HG03432 (cell line): Measurements from ENCODE around the gene HTN1.
A peak's percentile ranks its signal among the peaks of the same experiment; 100 is the strongest.
"Not testable (repeated sequence)": the region's sequence is repeated elsewhere in the genome, so short reads cannot be mapped to it uniquely, and the experiment has no call there.

Experiments used
- ATAC-seq: cut with Tn5 transposase; IDR thresholded peaks from one replicate; pipeline ENCODE4 v1.9.1; 2021; ENCODE audit warnings: mild to moderate bottlenecking, moderate library complexity; ENCODE audit not compliant: unreplicated experiment

HTN1 gene

DNA sequence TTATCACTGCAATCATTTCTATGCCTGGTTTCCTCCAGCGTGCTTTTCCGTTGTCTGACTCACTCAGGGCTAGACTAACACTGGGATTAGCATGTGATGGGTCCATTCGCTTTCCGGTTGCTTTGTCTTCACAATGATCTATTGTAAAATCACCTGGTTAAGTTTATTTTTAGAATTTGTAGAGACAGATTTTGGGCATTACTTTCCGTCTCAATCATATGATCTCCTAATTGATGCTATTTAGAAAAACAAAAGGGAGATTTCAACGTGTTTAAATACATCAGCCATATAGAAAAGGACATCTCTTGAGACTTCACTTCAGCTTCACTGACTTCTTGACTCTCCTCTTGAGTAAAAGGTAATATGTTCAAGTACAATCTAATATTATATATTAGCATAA is at the start of gene HTN1:
Gene HTN1 (plus strand): TSS at position 301 of the 400 bp plus-strand sequence. CDS start 2,639 bp downstream, outside the sequence.
- not testable (repeated sequence) for ATAC-seq

DNA sequence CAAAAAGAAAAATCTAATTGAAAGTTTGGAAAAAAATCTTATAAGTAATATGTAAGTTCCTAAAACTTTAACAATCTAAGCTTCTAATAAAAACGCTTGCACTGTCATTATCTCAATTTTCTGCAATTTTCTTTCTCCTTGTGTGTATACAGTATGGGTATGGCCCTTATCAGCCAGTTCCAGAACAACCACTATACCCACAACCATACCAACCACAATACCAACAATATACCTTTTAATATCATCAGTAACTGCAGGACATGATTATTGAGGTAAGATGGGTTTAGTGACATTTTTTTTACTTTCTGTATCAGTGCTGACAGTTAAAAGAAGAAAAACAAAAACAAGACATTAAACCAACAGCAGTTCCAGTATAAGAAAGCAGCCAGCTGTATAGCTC is 49.5 kb upstream of the HTN1 start:
- ATAC-seq = no peak

DNA sequence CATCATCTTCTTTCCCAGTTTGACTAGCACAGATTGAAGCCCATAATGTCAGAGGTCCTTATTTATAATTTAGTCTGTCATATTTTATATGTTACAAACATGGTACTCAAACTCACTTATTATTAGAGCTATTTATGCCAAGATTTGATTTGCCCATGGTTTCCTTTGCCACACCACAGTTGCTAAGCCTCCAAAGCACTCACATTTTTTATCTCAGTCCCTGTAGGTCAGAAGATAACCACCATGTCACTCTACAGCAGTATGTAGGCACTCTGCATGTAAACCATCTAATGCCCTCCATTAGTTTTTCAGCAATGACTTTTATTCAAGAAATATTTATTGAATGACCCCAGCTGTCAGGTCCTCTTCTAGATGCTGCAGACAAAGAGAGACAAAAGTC is 47.7 kb upstream of the HTN1 start:
- no peak for ATAC-seq

DNA sequence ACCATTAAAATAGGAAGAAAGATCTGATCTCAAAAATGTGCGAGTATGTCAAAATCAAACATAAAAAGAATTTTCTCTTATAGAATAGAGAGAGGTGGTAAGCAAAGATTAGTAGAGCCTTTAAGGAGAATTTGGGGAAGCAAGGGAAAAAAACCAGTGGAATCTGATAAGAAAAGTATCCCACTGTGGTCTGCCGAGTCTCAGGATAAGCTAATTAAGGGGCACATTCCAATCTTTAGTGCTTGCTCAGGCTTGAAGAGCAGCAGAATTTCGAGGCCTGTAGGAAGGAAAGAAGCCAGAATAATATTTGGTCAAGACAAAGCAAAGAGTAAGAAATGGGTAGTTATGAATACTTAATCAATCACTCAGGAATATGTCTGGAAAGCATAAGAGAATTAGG is 41.5 kb upstream of the HTN1 start:
- no peak for ATAC-seq

DNA sequence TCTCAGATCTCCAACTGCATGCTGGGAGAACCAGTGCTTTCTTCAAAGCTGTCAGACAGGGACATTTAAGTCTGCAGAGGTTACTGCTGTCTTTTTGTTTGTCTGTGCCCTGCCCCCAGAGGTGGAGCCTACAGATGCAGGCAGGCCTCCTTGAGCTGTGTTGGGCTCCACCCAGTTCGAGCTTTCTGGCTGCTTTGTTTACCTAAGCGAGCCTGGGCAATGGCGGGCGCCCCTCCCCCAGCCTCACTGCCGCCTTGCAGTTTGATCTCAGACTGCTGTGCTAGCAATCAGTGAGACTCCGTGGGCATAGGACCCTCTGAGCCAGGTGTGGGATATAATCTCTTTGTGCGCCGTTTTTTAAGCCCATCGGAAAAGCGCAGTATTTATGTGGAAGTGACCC is 31.2 kb upstream of the HTN1 start:
- ATAC-seq = not testable (repeated sequence)

DNA sequence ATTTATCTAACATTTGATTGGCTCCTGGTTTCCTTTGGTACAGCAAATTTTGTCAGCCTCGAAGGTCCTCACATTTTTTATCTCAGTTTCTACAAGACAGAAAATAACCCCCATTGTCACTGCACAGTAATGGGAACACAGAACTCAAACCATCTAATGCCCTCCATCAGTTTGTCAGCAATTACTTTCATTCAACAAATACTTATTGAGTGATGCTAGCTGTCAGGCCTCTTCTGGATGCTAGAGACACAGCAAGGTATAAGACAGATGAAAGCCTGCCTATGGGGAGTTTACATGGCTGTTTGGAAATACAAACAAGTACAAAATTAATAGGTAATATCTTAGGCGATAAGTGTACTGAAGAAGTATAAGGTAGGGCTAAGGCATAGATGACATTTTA is 27.0 kb upstream of the HTN1 start:
- ATAC-seq = no peak

DNA sequence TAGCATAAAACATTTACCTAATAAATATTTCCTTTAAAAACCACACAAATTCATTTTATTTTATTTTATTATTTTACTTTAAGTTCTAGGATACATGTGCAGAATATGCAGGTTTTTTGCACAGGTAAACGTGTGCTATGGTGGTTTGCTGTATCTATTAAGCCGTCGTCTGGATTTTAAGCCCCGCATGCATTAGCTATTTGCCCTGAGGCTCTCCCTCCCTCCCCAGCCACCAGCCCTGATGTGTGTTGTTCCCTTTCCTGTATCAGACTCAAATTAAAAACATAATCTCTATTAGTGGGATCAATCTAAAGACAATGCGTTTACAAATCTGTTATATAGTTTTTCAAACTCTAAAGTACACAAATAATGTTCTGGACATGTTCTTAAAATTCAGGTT is 23.2 kb upstream of the HTN1 start:
- no peak for ATAC-seq

DNA sequence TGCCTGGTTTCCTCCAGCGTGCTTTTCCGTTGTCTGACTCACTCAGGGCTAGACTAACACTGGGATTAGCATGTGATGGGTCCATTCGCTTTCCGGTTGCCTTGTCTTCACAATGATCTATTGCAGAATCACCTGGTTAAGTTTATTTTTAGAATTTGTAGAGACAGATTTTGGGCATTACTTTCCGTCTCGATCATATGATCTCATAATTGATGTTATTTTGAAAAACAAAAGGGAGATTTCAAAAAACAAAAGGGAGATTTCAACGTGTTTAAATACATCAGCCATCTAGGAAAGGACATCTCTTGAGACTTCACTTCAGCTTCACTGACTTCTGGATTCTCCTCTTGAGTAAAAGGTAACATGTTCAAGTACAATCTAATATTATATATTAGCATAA is 22.1 kb upstream of the HTN1 start, which contains the start of gene HTN3:
Gene HTN3 (plus strand): TSS at position 301 of the 400 bp plus-strand sequence. CDS start 2,282 bp downstream, outside the sequence.
- ATAC-seq = not testable (repeated sequence)

DNA sequence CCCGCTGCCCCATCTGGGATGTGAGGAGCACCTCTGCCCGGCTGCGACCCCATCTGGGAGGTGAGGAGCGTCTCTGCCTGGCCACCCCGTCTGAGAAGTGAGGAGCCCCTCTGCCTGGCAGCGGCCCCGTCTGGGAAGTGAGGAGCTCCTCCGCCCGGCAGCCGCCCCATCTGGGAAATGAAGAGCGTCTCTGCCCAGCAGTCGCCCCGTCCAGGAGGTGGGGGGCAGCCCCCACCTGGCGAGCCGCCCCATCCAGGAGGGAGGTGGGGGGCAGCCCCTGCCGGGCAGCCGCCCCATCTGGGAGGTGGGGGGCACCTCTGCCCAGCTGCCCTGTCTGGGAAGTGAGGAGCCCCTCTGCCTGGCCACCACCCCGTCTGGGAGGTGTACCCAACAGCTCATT is 12.7 kb upstream of the HTN1 start:
- ATAC-seq = not testable (repeated sequence)

DNA sequence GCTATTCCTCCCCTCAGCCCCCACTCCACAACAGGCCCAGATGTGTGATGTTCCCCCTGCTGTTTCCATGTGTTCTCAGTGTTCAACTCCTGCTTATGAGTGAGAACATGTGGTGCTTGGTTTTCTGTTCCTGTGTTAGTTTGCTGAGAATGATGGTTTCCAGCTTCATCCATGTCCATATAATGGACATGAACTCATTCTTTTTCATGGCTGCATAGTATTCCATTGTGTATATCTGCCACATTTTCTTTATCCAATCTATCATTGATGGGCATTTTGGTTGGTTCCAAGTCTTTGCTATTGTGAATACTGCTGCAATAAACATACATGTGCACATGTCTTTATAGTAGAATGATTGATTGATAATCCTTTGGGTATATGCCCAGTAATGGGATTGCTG is 10.3 kb upstream of the HTN1 start:
- not testable (repeated sequence) for ATAC-seq

DNA sequence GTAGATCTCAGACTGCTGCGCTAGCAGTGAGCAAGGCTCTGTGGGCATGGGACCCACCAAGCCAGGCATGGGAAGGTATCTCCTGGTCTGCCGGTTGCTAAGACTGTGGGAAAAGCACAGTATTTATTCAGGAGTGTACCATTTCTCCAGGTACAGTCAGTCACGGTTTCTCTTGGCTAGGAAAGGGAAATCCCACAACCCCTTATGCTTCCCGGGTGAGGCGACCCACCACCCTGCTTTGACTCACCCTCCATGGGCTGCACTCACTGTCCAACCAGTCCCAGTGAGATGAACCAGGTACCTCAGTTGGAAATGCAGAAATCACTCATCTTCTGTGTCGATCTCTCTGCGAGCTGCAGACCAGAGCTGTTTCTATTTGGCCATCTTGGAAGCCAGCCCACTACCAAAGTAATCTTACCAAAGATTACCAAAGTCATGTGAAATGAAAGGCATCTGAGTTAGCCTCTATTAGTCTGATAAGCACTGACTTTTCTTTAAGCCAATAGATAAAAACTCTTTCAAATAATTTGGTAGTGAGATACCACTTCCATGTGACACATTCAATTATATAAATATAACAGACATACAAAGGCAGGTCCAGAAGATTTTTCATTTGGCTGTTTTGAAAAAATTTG is 8.5 kb upstream of the HTN1 start:
- ATAC-seq = no peak

DNA sequence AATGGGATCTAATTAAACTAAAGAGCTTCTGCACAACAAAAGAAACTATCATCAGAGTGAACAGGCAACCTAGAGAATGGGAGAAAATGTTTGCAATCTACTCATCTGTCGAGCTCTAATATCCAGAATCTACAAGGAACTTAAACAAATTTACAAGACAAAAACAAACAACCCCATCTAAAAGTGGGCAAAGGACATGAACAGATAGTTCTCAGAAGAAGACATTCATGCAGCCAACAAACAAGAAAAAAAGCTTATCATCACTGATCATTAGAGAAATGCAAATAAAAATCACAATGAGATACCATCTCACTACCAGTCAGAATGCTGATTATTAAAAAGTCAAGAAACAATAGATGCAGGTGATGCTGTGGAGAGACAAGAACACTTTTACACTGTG is 6.3 kb downstream of the HTN1 start:
- ATAC-seq = not testable (repeated sequence)

DNA sequence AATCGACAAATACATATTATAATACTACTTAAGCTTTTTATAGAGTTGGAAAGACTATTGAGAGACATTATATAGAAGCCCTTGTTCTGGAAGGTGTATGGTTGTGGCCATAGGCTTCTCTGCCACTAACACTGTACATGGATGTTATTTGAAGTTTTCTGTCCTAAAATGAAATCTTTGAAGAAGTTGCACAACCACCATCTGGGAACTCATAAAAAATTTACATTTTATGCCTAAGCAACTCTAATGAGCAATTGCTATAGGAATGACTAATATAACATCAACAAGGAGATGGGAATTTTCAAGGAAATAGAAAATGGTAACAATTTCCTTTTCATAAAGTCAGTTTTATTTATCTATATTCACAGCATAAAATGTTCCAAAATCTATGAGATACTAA is 7.4 kb downstream of the HTN1 start:
- ATAC-seq = no peak

DNA sequence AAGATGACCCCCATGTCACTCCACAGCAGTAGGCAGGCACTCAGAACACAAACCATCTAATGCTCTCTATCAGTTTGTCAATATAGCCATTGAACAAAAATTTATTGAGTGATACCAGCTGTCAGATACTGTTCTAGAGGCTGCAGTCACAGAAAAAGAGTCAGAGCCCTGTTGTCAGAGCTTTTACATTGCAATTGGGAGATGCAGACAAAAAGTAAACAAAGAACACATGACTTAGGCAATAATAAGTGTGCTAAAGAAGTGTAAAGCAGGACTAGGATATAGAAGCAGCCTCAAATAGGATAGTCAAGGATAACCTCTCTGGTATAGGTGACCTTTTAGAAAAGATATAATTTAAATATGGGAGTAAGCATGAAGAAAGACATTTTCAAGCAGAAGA is 8.9 kb downstream of the HTN1 start:
- no peak for ATAC-seq

DNA sequence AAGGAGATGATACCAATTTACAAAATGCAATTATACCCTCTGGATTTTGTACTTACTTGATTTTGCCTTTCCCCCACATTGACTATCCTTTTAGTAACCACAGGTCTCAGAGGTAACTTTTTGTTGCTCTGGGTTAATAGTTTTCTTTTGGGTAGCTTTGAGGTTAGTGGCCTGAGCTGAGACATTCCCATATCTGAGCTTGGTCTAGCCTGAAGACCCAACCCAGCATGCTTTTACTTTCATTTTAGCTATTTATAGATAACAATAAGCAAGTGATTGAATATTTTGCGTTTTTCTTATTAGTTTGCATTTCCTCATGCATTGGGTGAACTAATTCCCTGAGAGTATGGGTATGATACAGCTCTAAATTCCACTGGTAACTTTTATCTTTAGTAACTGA is 11.8 kb downstream of the HTN1 start:
- peak; percentile 95 for ATAC-seq

DNA sequence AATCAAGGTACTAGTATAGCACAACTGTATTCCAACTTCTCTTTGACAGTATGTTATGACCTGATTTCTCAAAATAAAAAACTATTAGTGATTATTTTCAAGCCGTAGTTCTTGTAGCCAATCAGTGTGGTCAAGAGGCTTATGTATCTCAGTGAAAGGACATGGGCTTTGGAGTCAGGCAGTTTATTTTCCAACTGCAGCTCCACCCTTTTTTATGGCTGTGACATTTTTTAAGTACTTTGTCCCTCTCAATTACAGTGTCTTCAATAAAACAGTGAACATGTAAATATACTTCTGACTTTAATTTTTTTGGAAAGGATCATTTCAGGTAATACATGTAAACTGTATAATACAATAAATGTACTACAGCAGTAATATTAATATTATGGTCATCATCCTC is 30.0 kb downstream of the HTN1 start:
- no peak for ATAC-seq

DNA sequence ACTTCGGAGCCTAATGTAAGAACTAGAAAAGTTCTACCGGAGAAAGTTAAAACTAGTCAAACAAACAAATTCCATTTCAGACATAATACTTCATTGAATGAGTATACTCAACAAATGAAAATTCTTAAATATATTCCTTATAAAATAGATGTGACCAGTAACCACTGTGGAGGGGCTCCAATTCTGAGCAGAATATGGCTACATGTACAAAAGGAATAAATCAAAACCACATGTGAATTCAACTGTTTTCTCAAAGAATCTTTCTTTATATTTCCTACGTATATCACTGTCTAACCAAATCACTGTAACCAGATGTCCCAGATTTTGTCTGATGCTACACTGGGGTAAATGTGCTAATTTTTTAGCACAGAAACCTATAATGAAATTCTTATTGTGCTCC is 49.0 kb downstream of the HTN1 start:
- ATAC-seq = no peak
